Measurements from ENCODE around the gene KIF3A. TPM values are rescaled to one million over a fixed set of nuclear protein-coding genes. Genes with fewer than 3 reads are reported as not detected.
"Not testable (repeated sequence)": the region's sequence is repeated elsewhere in the genome, so short reads cannot be mapped to it uniquely, and the experiment has no call there.

KIF3A gene
- total RNA-seq, 4 donors from 2014 or later, result 4.9 to 7.7 (median 6.3) TPM

- TF ChIP-seq POLR2A (IDR thresholded peaks at IDR 0.05) (no peak), CTCF (IDR thresholded peaks at IDR 0.05) (no peak)
- WGBS, 2 donors, result 94 to 100% methylated on average over 1 of the region's 1 CpG
- DNase-seq (ENCODE audit: low spot score in 2 of 2), result no peak
- H3K4me3 ChIP-seq (ENCODE audit: low read depth, poor library complexity, severe bottlenecking), result no peak overlapping the region
- intact Hi-C loops (cut with DNase I; ENCODE audit: low total_unique reads), result no loop called here
Observed at GRCh38 chr5:132704875-132705274, 32.5 kb downstream of the KIF3A start.

GRCh38 chr5:132695956-132696355 lies 41.4 kb downstream of the KIF3A start:
- intact Hi-C loops (cut with DNase I; ENCODE audit: low total_unique reads), result loop anchor here (10.0 kb wide), 1 partner anchor 919 kb away; the partner anchor contains the start of gene FSTL4

GRCh38 chr5:132692632-132692967 lies 44.7 kb downstream of the KIF3A start:
- no peak for TF ChIP-seq POLR2A (IDR thresholded peaks at IDR 0.05)
- no peak for TF ChIP-seq CTCF (IDR thresholded peaks at IDR 0.05)
- DNase-seq (ENCODE audit: low spot score in 2 of 2), result no peak
- intact Hi-C loops (cut with DNase I; ENCODE audit: low total_unique reads), result loop anchor here (10.0 kb wide), 1 partner anchor 922 kb away; the partner anchor contains the start of gene FSTL4

More at GRCh38 chr5:132695956-132696355, 41.4 kb downstream of the KIF3A start:
- TF ChIP-seq CTCF (IDR thresholded peaks at IDR 0.05) (no peak), POLR2A (IDR thresholded peaks at IDR 0.05) (no peak)
- no peak overlapping the region for H3K4me3 ChIP-seq (ENCODE audit: low read depth, poor library complexity, severe bottlenecking)
- WGBS, 2 donors, result 93% methylated on average over 4 of the region's 4 CpGs
- DNase-seq (ENCODE audit: low spot score in 2 of 2), result no peak

DNA sequence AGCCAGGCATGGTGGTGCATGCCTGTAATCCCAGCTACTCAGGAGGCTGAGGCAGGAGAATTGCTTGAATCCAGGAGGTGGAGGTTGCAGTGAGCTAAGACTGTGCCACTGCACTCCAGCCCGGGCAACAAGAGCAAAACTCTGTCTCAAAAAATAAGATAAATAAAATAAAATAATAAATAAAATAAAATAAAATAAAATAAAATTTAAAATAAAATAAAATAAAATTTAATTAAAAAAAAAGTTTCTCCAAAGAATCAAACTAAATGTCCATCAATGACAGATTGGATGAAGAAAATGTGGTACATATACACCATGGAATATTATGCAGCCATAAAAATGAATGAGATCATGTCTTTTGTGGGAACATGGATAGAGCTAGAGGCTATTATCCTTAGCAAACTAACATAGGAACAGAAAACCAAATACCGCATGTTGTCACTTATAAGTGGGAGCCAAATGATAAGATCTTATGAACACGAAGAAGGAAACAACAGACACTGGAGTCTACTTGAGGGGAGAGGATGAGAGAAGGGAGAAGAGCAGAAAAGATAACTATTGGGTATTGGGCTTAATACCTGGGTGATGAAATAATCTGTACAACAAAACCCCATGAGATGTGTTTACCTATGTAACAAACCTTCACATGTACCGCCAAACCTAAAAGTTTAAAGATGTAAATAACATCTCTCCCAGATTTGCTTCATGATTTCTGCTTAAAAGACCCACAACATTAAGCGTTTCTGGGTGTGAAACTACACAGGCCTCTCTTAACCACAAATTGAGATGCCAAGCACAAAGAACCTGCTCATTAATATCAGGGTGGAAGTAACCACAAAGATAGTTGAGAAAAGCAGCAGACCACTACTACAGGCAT lies 45.4 kb downstream of the KIF3A start:
- not testable (repeated sequence) for DNase-seq (ENCODE audit: low spot score in 2 of 2); H3K4me3 ChIP-seq (ENCODE audit: low read depth, poor library complexity, severe bottlenecking)
- intact Hi-C loops (cut with DNase I; ENCODE audit: low total_unique reads), result loop anchor here (10.0 kb wide), 1 partner anchor 923 kb away; the partner anchor contains the start of gene FSTL4
- WGBS, 2 donors, result 80 to 93% methylated on average over 5 of the region's 5 CpGs

More at GRCh38 chr5:132692632-132692967, 44.7 kb downstream of the KIF3A start:
- no peak overlapping the region for H3K4me3 ChIP-seq (ENCODE audit: low read depth, poor library complexity, severe bottlenecking)

- intact Hi-C loops (cut with DNase I; ENCODE audit: low total_unique reads), result loop anchor here (10.0 kb wide), 1 partner anchor 925 kb away; the partner anchor contains the start of gene FSTL4
- no peak for DNase-seq (ENCODE audit: low spot score in 2 of 2)
- 98 to 100% methylated on average over 3 of the region's 3 CpGs for WGBS, 2 donors
- H3K4me3 ChIP-seq (ENCODE audit: low read depth, poor library complexity, severe bottlenecking), result no peak overlapping the region
- TF ChIP-seq POLR2A (IDR thresholded peaks at IDR 0.05) (no peak), CTCF (IDR thresholded peaks at IDR 0.05) (no peak)
Observed at GRCh38 chr5:132690156-132690555, 47.2 kb downstream of the KIF3A start.

DNA sequence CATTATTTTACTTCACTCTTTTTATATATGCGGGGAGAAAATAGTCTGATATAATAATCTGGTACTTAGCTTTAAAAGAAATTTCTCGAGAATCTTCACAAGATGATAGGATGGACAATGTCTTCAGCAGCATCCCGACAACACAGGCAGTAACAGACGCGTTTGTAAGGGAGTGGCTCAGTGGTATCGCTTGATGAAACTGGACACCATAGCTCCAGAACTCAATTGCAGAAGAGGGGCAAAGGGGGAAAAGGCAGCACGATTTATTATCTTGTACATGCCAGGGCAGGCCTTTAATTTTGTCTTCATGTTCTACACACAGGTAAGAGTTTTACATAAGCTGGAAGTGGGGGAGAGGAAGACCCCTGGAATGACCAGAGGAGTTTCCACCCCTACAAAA lies 47.8 kb downstream of the KIF3A start:
- no peak overlapping the region for H3K4me3 ChIP-seq (ENCODE audit: low read depth, poor library complexity, severe bottlenecking)
- intact Hi-C loops (cut with DNase I; ENCODE audit: low total_unique reads), result no loop called here
- TF ChIP-seq POLR2A (IDR thresholded peaks at IDR 0.05) (no peak), CTCF (IDR thresholded peaks at IDR 0.05) (no peak)
- no peak for DNase-seq (ENCODE audit: low spot score in 2 of 2)
- WGBS, 2 donors, result 68 to 77% methylated on average over 7 of the region's 7 CpGs
